WERI-Rb-1 (cell line): ENCODE results near the gene SDHAF1.

Experiments
- DNase-seq: peaks from one replicate; pipeline ENCODE4 v3.0.0-alpha.2; 2020
- H3K27ac ChIP-seq: fragments of 250-450 bp; sonication (Bioruptor Pico); 2 replicates; pipeline ENCODE4 v1.5.1; 2020; ENCODE audit warnings: mild to moderate bottlenecking, moderate library complexity
- H3K27me3 ChIP-seq: fragments of 250-450 bp; sonication (Bioruptor Pico); 2 replicates; pipeline ENCODE4 v1.5.1; 2021; ENCODE audit warnings: mild to moderate bottlenecking, low read depth, moderate library complexity; ENCODE audit not compliant: insufficient read depth, severe bottlenecking
- H3K36me3 ChIP-seq: fragments of 250-450 bp; sonication (Bioruptor Pico); 2 replicates; pipeline ENCODE4 v1.5.1; 2020; ENCODE audit warnings: mild to moderate bottlenecking, moderate library complexity
- H3K4me3 ChIP-seq: 2 replicates; pipeline ENCODE4 v1.5.1; 2011; ENCODE audit warnings: low read depth, mild to moderate bottlenecking, control low read depth, low read length
- H3K9me3 ChIP-seq: fragments of 250-450 bp; sonication (Bioruptor Pico); 2 replicates; pipeline ENCODE4 v1.5.1; 2021; ENCODE audit warnings: mild to moderate bottlenecking, moderate library complexity; ENCODE audit not compliant: severe bottlenecking
- TF ChIP-seq, protein P1 (sequence below): IDR thresholded peaks from 2 replicates; pipeline ENCODE4 v1.5.1; 2011; ENCODE audit warnings: low read depth, mild to moderate bottlenecking, control low read depth, inconsistent platforms, low read length

The SDHAF1 gene

DNA sequence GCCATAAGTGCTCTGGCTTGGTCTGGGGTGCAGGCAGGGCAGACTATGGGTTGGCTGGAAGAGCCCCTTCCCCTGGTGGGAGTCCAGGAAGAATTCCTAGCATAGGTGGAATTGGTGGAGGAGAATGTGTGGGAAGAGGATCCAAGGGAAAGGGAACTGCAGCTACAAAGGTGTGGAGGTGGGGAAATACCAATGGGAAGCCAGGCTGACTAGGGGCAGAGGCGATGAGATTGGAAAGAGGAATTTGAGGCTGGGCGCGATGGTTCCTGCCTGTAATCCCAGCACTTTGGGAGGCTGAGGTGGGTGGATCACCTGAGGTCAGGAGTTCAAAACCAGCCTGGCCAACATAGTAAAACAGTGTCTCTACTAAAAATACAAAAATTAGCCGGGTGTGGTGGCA, 4.8 kb upstream of the SDHAF1 start:
- Histone ChIP-seq H3K27me3 (no peaks in the 10 kb centered on the region), H3K27ac (no peak overlapping the region), H3K4me3 (no peak overlapping the region), H3K36me3 (no peaks in the 10 kb centered on the region), H3K9me3 (no peaks in the 10 kb centered on the region)
- DNase-seq, result no peak
- TF ChIP-seq, protein P1, sequence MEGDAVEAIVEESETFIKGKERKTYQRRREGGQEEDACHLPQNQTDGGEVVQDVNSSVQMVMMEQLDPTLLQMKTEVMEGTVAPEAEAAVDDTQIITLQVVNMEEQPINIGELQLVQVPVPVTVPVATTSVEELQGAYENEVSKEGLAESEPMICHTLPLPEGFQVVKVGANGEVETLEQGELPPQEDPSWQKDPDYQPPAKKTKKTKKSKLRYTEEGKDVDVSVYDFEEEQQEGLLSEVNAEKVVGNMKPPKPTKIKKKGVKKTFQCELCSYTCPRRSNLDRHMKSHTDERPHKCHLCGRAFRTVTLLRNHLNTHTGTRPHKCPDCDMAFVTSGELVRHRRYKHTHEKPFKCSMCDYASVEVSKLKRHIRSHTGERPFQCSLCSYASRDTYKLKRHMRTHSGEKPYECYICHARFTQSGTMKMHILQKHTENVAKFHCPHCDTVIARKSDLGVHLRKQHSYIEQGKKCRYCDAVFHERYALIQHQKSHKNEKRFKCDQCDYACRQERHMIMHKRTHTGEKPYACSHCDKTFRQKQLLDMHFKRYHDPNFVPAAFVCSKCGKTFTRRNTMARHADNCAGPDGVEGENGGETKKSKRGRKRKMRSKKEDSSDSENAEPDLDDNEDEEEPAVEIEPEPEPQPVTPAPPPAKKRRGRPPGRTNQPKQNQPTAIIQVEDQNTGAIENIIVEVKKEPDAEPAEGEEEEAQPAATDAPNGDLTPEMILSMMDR, result no peak

DNA sequence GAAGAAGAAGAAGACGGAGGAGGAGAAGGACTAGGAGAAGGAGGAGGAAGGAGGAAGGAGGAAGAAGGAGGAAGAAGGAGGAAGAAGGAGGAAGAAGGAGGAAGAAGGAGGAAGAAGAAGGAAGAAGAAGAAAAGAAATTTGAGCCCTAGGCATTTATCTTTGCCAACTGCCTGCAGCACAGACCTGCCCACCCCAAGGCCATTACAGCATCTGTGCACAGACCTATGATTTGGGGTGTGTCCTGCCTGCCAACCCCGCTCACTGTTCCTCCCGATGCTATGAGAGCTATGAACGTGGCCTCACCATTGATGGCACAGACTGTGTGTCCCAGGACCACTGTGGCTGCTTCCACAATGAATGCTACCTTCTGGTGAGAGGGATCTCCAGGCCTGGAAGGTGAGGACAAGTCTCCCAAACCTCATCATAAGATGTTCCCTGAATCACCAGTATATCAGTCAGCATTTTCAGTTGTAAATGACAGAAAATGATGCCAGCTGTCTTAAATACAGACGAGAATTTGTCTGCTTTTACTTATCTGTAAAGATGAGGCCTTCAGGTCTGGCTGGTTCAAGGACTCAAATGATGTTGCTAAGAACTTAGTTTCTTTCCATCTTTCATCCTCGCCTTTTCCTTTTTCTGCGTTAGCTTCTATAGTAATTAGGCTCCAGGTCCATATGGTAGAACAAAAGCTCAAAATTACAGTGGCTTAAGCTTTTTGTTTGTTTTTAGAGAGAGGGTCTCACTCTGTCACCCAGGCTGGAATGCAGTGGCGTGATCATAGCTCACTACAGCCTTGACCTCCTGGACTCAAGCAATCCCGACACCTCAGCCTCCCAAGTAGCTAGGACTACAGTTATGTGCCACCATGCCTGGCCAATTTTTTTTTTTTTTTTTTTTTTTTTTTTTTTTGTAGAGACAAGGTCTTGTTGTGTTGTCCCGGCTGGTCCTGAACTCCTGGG, 3.9 kb upstream of the SDHAF1 start:
- H3K9me3 ChIP-seq, result no peaks in the 10 kb centered on the region
- H3K27me3 ChIP-seq, result no peaks in the 10 kb centered on the region
- no peak overlapping the region for H3K4me3 ChIP-seq
- TF ChIP-seq, protein P1, result no peak
- no peaks in the 10 kb centered on the region for H3K36me3 ChIP-seq
- peak overlapping the region; percentile 43 for H3K27ac ChIP-seq
- no peak for DNase-seq

DNA sequence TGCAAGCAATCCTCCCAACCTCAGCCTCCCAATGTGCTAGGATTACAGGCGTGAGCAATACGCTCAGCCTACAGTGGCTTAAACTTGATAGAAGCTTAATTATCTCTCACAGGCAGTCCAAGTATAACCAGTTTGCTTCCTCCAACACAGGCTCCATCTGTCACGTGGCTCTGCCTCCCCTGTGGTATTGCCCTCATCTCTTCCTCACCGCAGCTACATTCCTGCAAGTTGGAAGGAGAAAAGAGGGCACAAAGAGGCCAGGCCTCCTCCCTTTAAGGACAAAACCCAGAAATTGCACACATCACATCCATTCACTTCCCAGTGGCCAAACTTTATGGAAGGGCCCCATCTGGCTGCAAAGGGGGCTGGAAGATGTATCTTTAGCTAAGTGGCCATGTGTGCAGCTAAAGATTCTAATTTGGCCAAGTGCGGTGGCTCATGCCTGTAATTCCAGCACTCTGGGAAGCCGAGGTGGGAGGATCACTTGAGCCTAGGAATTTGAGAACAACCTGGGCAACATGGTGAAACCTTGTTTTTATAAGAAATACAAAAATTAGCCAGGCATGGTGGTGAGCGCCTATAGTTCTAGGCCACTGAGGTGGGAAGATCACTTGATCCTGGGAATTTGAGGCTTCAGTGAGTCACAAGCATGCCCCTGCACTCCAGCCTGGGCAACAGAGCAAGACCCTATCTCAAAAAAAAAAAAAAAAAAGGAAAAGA, 3.1 kb upstream of the SDHAF1 start:
- no peaks in the 10 kb centered on the region for H3K27me3 ChIP-seq
- no peak overlapping the region for H3K4me3 ChIP-seq
- peak; percentile 70 for DNase-seq
- TF ChIP-seq, protein P1, result no peak
- peaks cover 3% of the 10 kb centered on the region for H3K36me3 ChIP-seq
- peak overlapping the region; percentile 23; the same call in 1 of the 2 replicates for H3K27ac ChIP-seq
- H3K9me3 ChIP-seq, result no peaks in the 10 kb centered on the region

DNA sequence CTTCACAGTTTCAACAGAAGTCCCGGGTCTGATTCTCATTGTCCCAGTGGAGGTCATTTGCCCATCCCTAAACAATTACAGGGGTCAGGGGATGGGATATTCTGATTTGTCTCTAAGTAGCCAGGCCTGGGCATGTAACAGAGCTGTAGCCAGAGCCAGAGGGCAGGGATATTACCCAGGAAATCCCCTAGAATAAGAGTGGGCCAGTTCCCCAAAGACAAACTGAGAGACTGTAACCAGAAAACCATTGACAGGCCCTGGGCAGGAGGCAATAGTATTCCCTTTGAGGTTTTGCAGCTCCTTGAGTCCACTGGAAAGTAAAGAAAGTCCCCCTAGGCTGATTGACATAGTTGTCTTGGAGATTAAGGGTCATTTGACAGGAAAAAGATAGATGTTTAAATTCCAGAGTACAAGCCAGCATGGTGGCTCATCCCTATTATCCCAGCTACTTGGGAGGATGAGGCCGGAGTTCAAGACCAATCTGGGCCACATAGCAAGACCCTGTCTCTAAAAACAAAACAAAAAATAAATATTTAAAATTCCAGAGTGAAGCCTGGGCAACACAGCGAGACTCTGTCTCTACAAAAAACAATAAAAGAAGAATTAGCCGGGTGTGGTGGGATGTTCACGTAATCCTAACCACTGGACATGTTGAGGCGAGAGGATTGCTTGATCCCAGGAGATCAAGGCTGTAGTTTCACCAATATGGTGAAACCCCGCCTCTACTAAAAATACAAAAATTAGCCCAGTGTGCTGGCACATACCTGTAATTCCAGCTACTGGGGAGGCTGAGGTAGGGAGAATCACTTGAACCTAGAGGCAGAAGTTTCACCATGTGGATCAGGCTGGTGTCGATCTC, 1.9 kb upstream of the SDHAF1 start:
- TF ChIP-seq, protein P1, result no peak
- Histone ChIP-seq H3K27me3 (no peaks in the 10 kb centered on the region), H3K4me3 (no peak overlapping the region), H3K27ac (no peak overlapping the region), H3K9me3 (no peaks in the 10 kb centered on the region), H3K36me3 (peaks cover 13% of the 10 kb centered on the region)
- DNase-seq, result no peak

DNA sequence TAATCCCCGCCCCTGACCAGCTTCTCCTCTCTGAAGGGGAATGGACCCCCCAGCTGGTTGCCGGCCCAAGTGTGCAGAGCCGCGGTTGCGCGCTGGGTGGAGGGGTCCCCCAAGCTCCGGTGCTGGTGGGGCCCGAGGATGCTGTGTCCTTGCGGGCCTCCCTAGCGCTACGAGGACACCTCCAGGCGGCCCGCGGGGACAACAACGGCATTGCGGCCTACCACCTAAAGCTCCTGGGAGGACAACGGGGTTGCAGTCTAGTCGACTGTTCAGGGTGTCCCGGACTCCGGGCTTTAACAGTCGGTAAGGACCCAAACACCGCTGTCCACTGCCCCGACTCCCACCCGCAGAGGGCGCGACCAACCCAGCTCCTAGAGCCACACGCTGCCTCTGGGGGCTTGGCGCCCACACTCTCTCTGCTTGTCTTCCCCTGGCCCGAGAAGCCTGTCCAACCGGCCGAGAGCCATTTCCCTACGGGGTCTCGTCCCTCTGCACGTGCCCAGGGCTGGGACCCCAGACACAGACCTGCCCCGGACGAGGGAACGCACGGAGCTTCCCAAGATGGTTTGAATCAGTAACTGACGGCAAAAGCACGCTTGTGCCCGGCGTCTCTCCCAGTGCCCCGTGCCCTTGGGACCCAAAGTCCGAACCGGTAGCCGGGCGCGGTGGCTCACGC, 927 bp upstream of the SDHAF1 start:
- DNase-seq, result no peak
- TF ChIP-seq, protein P1, result peak; percentile 29; the same call in 1 of the 2 replicates
- H3K4me3 ChIP-seq, result no peak overlapping the region
- H3K9me3 ChIP-seq, result no peaks in the 10 kb centered on the region
- H3K27ac ChIP-seq, result peak overlapping the region; percentile 83; the same call in 1 of the 2 replicates
- no peaks in the 10 kb centered on the region for H3K27me3 ChIP-seq
- H3K36me3 ChIP-seq, result peaks cover 20% of the 10 kb centered on the region
